Measurements from ENCODE around the gene LDLRAD3. TPM values are rescaled to one million over a fixed set of nuclear protein-coding genes. Genes with fewer than 3 reads are reported as not detected.
"Not testable (repeated sequence)": the region's sequence is repeated elsewhere in the genome, so short reads cannot be mapped to it uniquely, and the experiment has no call there.

LDLRAD3 gene
- polyA plus RNA-seq, 1 donor (not counting 4 experiments of a cell fraction or from before 2014, with no cell fraction given) = 13.1 TPM

- no peaks in the 10 kb centered on the region for H3K9me1 ChIP-seq (ENCODE audit: control insufficient read depth, extremely low read depth, insufficient read depth, low read length)
- no peak for FAIRE-seq
- TF ChIP-seq CTCF (optimal IDR thresholded peaks at IDR 0.05 in 1 of 3, IDR thresholded peaks at IDR 0.05 in 1 of 3, conservative IDR thresholded peaks at IDR 0.05 in 1 of 3; ENCODE audit: extremely low read depth in 1 of 3, insufficient read depth in 2 of 3, low read length in 3 of 3) = no peak
- TF ChIP-seq EZH2 (IDR thresholded peaks at IDR 0.05; ENCODE audit: low read length) = no peak
- no peaks in the 10 kb centered on the region for H3K9me3 ChIP-seq (ENCODE audit: control insufficient read depth, low read depth, low read length)
- H3K79me2 ChIP-seq (ENCODE audit: control insufficient read depth, insufficient read depth, low read length) = no peaks in the 10 kb centered on the region
- H3K9ac ChIP-seq (ENCODE audit: control insufficient read depth, extremely low read depth, insufficient read depth, low read length) = no peak overlapping the region
- DNase-seq (ENCODE audit: low read depth, low spot score) = no peak
- dilution Hi-C loops (cut with MboI; ENCODE audit: extremely low pct_ligation_motif_present, low sequenced_read_pairs) = no loop called here
- peaks cover 18% of the 10 kb centered on the region for H3K4me1 ChIP-seq (ENCODE audit: control insufficient read depth, extremely low read depth, insufficient read depth, low read length)
- no peak overlapping the region for H3K4me2 ChIP-seq (ENCODE audit: control insufficient read depth, extremely low read depth, insufficient read depth, low read depth, low read length)
- H3K27me3 ChIP-seq (ENCODE audit: control insufficient read depth, extremely low read depth, insufficient read depth, low read length) = no peaks in the 10 kb centered on the region
- H4K20me1 ChIP-seq (ENCODE audit: control insufficient read depth, extremely low read depth, insufficient read depth, low read length) = no peaks in the 10 kb centered on the region
- H3K36me3 ChIP-seq (ENCODE audit: control insufficient read depth in 2 of 2, extremely low read depth in 1 of 2, insufficient read depth in 2 of 2, low read length in 2 of 2) = no peaks in the 10 kb centered on the region
- no peak overlapping the region for H2AFZ ChIP-seq (ENCODE audit: control insufficient read depth, low read length)
- no peak overlapping the region for H3K4me3 ChIP-seq (ENCODE audit: control insufficient read depth in 2 of 3, extremely low read depth in 1 of 3, insufficient read depth in 2 of 3, low read depth in 1 of 3, low read length in 3 of 3)
- no peak overlapping the region for H3K27ac ChIP-seq (ENCODE audit: control insufficient read depth, insufficient read depth, low read length)
These were observed 32.2 kb upstream of the LDLRAD3 start for GRCh38 chr11:35911616-35912165.

GRCh38 chr11:35912436-35912835, 31.4 kb upstream of the LDLRAD3 start:
- H3K27me3 ChIP-seq (ENCODE audit: control insufficient read depth, extremely low read depth, insufficient read depth, low read length); H3K79me2 ChIP-seq (ENCODE audit: control insufficient read depth, insufficient read depth, low read length); H4K20me1 ChIP-seq (ENCODE audit: control insufficient read depth, extremely low read depth, insufficient read depth, low read length); H3K4me3 ChIP-seq (ENCODE audit: control insufficient read depth in 2 of 3, extremely low read depth in 1 of 3, insufficient read depth in 2 of 3, low read depth in 1 of 3, low read length in 3 of 3); H3K4me2 ChIP-seq (ENCODE audit: control insufficient read depth, extremely low read depth, insufficient read depth, low read depth, low read length); H3K36me3 ChIP-seq (ENCODE audit: control insufficient read depth in 2 of 2, extremely low read depth in 1 of 2, insufficient read depth in 2 of 2, low read length in 2 of 2); H3K27ac ChIP-seq (ENCODE audit: control insufficient read depth, insufficient read depth, low read length); H2AFZ ChIP-seq (ENCODE audit: control insufficient read depth, low read length); dilution Hi-C loops (cut with MboI; ENCODE audit: extremely low pct_ligation_motif_present, low sequenced_read_pairs); FAIRE-seq; H3K9me3 ChIP-seq (ENCODE audit: control insufficient read depth, low read depth, low read length); H3K9me1 ChIP-seq (ENCODE audit: control insufficient read depth, extremely low read depth, insufficient read depth, low read length); DNase-seq (ENCODE audit: low read depth, low spot score); H3K9ac ChIP-seq (ENCODE audit: control insufficient read depth, extremely low read depth, insufficient read depth, low read length): not testable (repeated sequence)
- H3K4me1 ChIP-seq (ENCODE audit: control insufficient read depth, extremely low read depth, insufficient read depth, low read length) = peaks cover 17% of the 10 kb centered on the region

Measured in keratinocyte (primary cell).